Mononuclear cell (primary cell): ENCODE measurements around the gene FAM156A. TPM values are rescaled to one million over a fixed set of nuclear protein-coding genes. Genes with fewer than 3 reads are reported as not detected.
"Not testable (repeated sequence)": the region's sequence is repeated elsewhere in the genome, so short reads cannot be mapped to it uniquely, and the experiment has no call there.

ENCODE experiments used
- H3K27me3 ChIP-seq: 2 replicates; pipeline ENCODE4 v1.6.0; 2011; ENCODE audit warnings: low read length, control low read depth; ENCODE audit not compliant: insufficient read depth
- H3K4me1 ChIP-seq: 2 replicates; pipeline ENCODE4 v1.5.1; 2011; ENCODE audit warnings: mild to moderate bottlenecking, low read length, control low read depth; ENCODE audit not compliant: insufficient read depth
- H3K4me3 ChIP-seq: 2 replicates; pipeline ENCODE4 v1.5.1; 2011; ENCODE audit warnings: mild to moderate bottlenecking, low read length, moderate library complexity
- H3K9me3 ChIP-seq: 2 replicates; pipeline ENCODE4 v1.5.1; 2011; ENCODE audit warnings: low read depth, mild to moderate bottlenecking, control low read depth, low read length
- total RNA-seq: library from RNA; depleted of rRNA; stranded (reverse); fragments of >200 nt; gene quantifications from one replicate; pipeline ENCODE4 v1.2.3, GENCODE V29; 2012

FAM156A gene
- total RNA-seq, 1 donor: 7.8 TPM

GRCh38 chrX:52934704-52935469 is 23.4 kb downstream of the FAM156A start:
- H3K4me3 ChIP-seq: peak overlapping the region; percentile 65
- H3K27me3 ChIP-seq: no peaks in the 10 kb centered on the region
- H3K4me1 ChIP-seq: peaks cover 7% of the 10 kb centered on the region

GRCh38 chrX:52933976-52934703 is 24.2 kb downstream of the FAM156A start:
- Histone ChIP-seq H3K4me1 (peaks cover 7% of the 10 kb centered on the region), H3K4me3 (peak overlapping the region; percentile 65), H3K27me3 (no peaks in the 10 kb centered on the region), H3K9me3 (no peaks in the 10 kb centered on the region)

More at GRCh38 chrX:52934704-52935469, 23.4 kb downstream of the FAM156A start:
- no peaks in the 10 kb centered on the region for H3K9me3 ChIP-seq

- H3K9me3 ChIP-seq: no peaks in the 10 kb centered on the region
- H3K27me3 ChIP-seq: no peaks in the 10 kb centered on the region
- peaks cover 7% of the 10 kb centered on the region for H3K4me1 ChIP-seq
- H3K4me3 ChIP-seq: no peak overlapping the region
Observed at GRCh38 chrX:52933213-52933612, 25.1 kb downstream of the FAM156A start.

GRCh38 chrX:52930214-52930613 is 28.1 kb downstream of the FAM156A start:
- H3K9me3 ChIP-seq, H3K4me1 ChIP-seq, H3K4me3 ChIP-seq, H3K27me3 ChIP-seq: not testable (repeated sequence)

GRCh38 chrX:52923781-52924241 is 34.5 kb downstream of the FAM156A start:
- Histone ChIP-seq H3K4me1 (peaks cover 22% of the 10 kb centered on the region), H3K27me3 (no peaks in the 10 kb centered on the region), H3K4me3 (no peak overlapping the region), H3K9me3 (no peaks in the 10 kb centered on the region)

- not testable (repeated sequence) for H3K4me3 ChIP-seq, H3K4me1 ChIP-seq, H3K9me3 ChIP-seq, H3K27me3 ChIP-seq
Observed at GRCh38 chrX:52914704-52915103, 43.6 kb downstream of the FAM156A start.

GRCh38 chrX:52913681-52914080 is 44.6 kb downstream of the FAM156A start:
- H3K4me3 ChIP-seq, H3K27me3 ChIP-seq, H3K9me3 ChIP-seq, H3K4me1 ChIP-seq: not testable (repeated sequence)

- H3K4me1 ChIP-seq, H3K4me3 ChIP-seq, H3K27me3 ChIP-seq, H3K9me3 ChIP-seq: not testable (repeated sequence)
Observed at GRCh38 chrX:52909313-52909969, 48.9 kb downstream of the FAM156A start.

- H3K27me3 ChIP-seq, H3K4me1 ChIP-seq, H3K4me3 ChIP-seq, H3K9me3 ChIP-seq: not testable (repeated sequence)
Observed at GRCh38 chrX:52907900-52908299, 50.4 kb downstream of the FAM156A start.

GRCh38 chrX:52907137-52907536 is 51.2 kb downstream of the FAM156A start:
- not testable (repeated sequence) for H3K9me3 ChIP-seq, H3K27me3 ChIP-seq, H3K4me1 ChIP-seq, H3K4me3 ChIP-seq

GRCh38 chrX:52906072-52906471 is 52.2 kb downstream of the FAM156A start:
- H3K4me1 ChIP-seq, H3K4me3 ChIP-seq, H3K9me3 ChIP-seq, H3K27me3 ChIP-seq: not testable (repeated sequence)

GRCh38 chrX:52905531-52905930 is 52.8 kb downstream of the FAM156A start:
- H3K4me3 ChIP-seq, H3K4me1 ChIP-seq, H3K9me3 ChIP-seq, H3K27me3 ChIP-seq: not testable (repeated sequence)

Other genes starting within 250 kb of the FAM156A start
- gene SSX2B, start 207.3 kb downstream of the FAM156A start, total RNA-seq: not detected
- not detected for gene SPANXN5, start 161.1 kb downstream of the FAM156A start, total RNA-seq
- gene XAGE5, start 147.2 kb downstream of the FAM156A start, total RNA-seq: not detected
- gene XAGE3, start 90.4 kb downstream of the FAM156A start, total RNA-seq: not detected
- gene FAM156B, start 61.2 kb downstream of the FAM156A start, total RNA-seq: 6.2 TPM
- under 0.01 TPM for gene GPR173, start 90.3 kb upstream of the FAM156A start, total RNA-seq
- gene TSPYL2, start 123.8 kb upstream of the FAM156A start, total RNA-seq: 93.8 TPM
- gene KANTR, start 135.6 kb upstream of the FAM156A start, total RNA-seq: 6.3 TPM